Nephron progenitor cell (in vitro differentiated cells): ENCODE data around the gene EYA2.

Source experiments
- DNase-seq: peaks from one replicate; pipeline ENCODE4 v3.0.0; 2021
- H3K27ac Mint-ChIP-seq: 2 replicates; pipeline ENCODE4 v1.8.0; 2021; ENCODE audit warnings: mild to moderate bottlenecking, moderate library complexity, mixed read lengths
- H3K27me3 Mint-ChIP-seq: 2 replicates; pipeline ENCODE4 v1.8.0; 2021; ENCODE audit warnings: mild to moderate bottlenecking, low read depth, mixed read lengths; ENCODE audit not compliant: poor library complexity
- H3K36me3 Mint-ChIP-seq: 2 replicates; pipeline ENCODE4 v1.8.0; 2021; ENCODE audit warnings: low read depth, mixed read lengths
- H3K4me1 Mint-ChIP-seq: 2 replicates; pipeline ENCODE4 v1.8.0; 2021; ENCODE audit warnings: mixed read lengths
- H3K4me3 Mint-ChIP-seq: 2 replicates; pipeline ENCODE4 v1.8.0; 2021; ENCODE audit warnings: mild to moderate bottlenecking, moderate library complexity, mixed read lengths
- H3K9me3 Mint-ChIP-seq: 2 replicates; pipeline ENCODE4 v1.8.0; 2021; ENCODE audit warnings: mild to moderate bottlenecking, moderate library complexity, mixed read lengths
- CTCF ChIP-seq: fragments of 200-600 bp; sonication (generic); IDR thresholded peaks from 2 replicates; pipeline ENCODE4 v1.5.0; 2021; ENCODE audit warnings: antibody characterized with exemption

Gene EYA2

GRCh38 chr20:46934746-46935287, 40.2 kb downstream of the EYA2 start:
- H3K9me3 Mint-ChIP-seq = no peaks in the 10 kb centered on the region
- DNase-seq = no peak
- no peak for TF ChIP-seq CTCF
- H3K27ac Mint-ChIP-seq = peak overlapping the region; percentile 2
- no peaks in the 10 kb centered on the region for H3K36me3 Mint-ChIP-seq
- H3K4me1 Mint-ChIP-seq = peaks cover 39% of the 10 kb centered on the region
- H3K27me3 Mint-ChIP-seq = peaks cover 12% of the 10 kb centered on the region
- H3K4me3 Mint-ChIP-seq = no peak overlapping the region

- DNase-seq = no peak
- H3K4me1 Mint-ChIP-seq = peaks cover 39% of the 10 kb centered on the region
- no peak overlapping the region for H3K4me3 Mint-ChIP-seq
- no peak overlapping the region for H3K27ac Mint-ChIP-seq
- H3K36me3 Mint-ChIP-seq = no peaks in the 10 kb centered on the region
- H3K9me3 Mint-ChIP-seq = no peaks in the 10 kb centered on the region
- peaks cover 8% of the 10 kb centered on the region for H3K27me3 Mint-ChIP-seq
- no peak for TF ChIP-seq CTCF
Measured at GRCh38 chr20:46935394-46936017, 40.9 kb downstream of the EYA2 start.

GRCh38 chr20:46936415-46937156, 41.9 kb downstream of the EYA2 start:
- peak; percentile 26 for DNase-seq
- Mint-ChIP-seq H3K27ac (peak overlapping the region; percentile 77), H3K36me3 (no peaks in the 10 kb centered on the region), H3K4me1 (peaks cover 37% of the 10 kb centered on the region), H3K4me3 (no peak overlapping the region), H3K27me3 (peaks cover 7% of the 10 kb centered on the region), H3K9me3 (no peaks in the 10 kb centered on the region)
- no peak for TF ChIP-seq CTCF

- no peaks in the 10 kb centered on the region for H3K9me3 Mint-ChIP-seq
- no peaks in the 10 kb centered on the region for H3K36me3 Mint-ChIP-seq
- H3K27ac Mint-ChIP-seq = peak overlapping the region; percentile 77
- TF ChIP-seq CTCF = no peak
- H3K4me1 Mint-ChIP-seq = peaks cover 32% of the 10 kb centered on the region
- DNase-seq = no peak
- H3K27me3 Mint-ChIP-seq = peaks cover 8% of the 10 kb centered on the region
- no peak overlapping the region for H3K4me3 Mint-ChIP-seq
Measured at GRCh38 chr20:46937157-46937523, 42.5 kb downstream of the EYA2 start.

- peaks cover 27% of the 10 kb centered on the region for H3K4me1 Mint-ChIP-seq
- no peak for DNase-seq
- H3K27me3 Mint-ChIP-seq = peaks cover 10% of the 10 kb centered on the region
- no peaks in the 10 kb centered on the region for H3K36me3 Mint-ChIP-seq
- H3K4me3 Mint-ChIP-seq = no peak overlapping the region
- H3K9me3 Mint-ChIP-seq = no peaks in the 10 kb centered on the region
- no peak overlapping the region for H3K27ac Mint-ChIP-seq
- TF ChIP-seq CTCF = no peak
Measured at GRCh38 chr20:46937533-46938226, 43.0 kb downstream of the EYA2 start.
